A549 (cell line): ENCODE data around the gene HAND2.

Experiments
- BHLHE40 ChIP-seq: IDR thresholded peaks from 2 replicates; pipeline ENCODE4 v1.6.1; 2012; ENCODE audit warnings: low read depth, low read length, inconsistent platforms
- CEBPB ChIP-seq, 2 experiments: fragments of >200 bp in 1 of 2; sonication (Bioruptor Twin) in 1 of 2; formaldehyde crosslinking in 1 of 2; IDR thresholded peaks; 2 replicates each; pipeline ENCODE4 v1.6.1; 2012 to 2016
- MYC ChIP-seq: IDR thresholded peaks from 2 replicates; pipeline ENCODE4 v1.6.1; 2012; ENCODE audit warnings: mild to moderate bottlenecking, inconsistent platforms, low read length, improper control_type of control experiment, borderline replicate concordance
- NPAS2 ChIP-seq: fragments of 250-450 bp; sonication (Bioruptor Pico); IDR thresholded peaks from 2 replicates; pipeline ENCODE4 v1.8.0; 2022; ENCODE audit warnings: mild to moderate bottlenecking, moderate library complexity, borderline replicate concordance
- RFX5 ChIP-seq: fragments of 450-650 bp; IDR thresholded peaks from 2 replicates; pipeline ENCODE4 v1.7.1; 2014; ENCODE audit warnings: antibody characterized with exemption, mild to moderate bottlenecking, moderate library complexity
- SMC3 ChIP-seq: fragments of >200 bp; sonication (Bioruptor Twin); formaldehyde crosslinking; IDR thresholded peaks from 3 replicates; pipeline ENCODE4 v1.6.1; 2018; ENCODE audit warnings: inconsistent platforms
- TF ChIP-seq, protein P1 (sequence below): fragments of >200 bp; sonication (Bioruptor Twin); formaldehyde crosslinking; IDR thresholded peaks from 3 replicates; pipeline ENCODE4 v1.5.1; 2016
- TF ChIP-seq, protein P2 (sequence below): fragments of 150-350 bp; IDR thresholded peaks from 2 replicates; pipeline ENCODE4 v1.6.1; 2014; ENCODE audit warnings: low read depth, mild to moderate bottlenecking, low read length

DNA sequence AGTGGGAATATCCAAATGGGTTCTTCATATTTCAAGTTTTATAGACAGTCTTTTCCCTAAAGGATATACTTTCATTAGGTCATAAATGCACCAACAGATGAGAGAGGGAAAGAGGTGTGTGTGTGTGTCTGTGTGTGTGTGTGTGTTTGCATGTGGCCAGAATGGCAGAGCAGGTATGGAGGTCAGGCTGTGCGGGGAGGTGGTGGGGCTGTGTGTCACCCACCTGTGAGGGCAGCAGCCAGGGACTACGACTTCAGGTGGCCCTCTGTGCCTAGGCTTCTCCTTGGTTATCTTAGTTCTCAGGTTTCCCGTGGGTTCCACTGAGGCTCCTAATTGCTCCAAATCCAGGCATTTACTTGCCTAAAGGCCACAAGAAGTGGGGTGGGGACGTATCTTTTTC is 14.6 kb downstream of the HAND2 start:
- TF ChIP-seq, protein P1, sequence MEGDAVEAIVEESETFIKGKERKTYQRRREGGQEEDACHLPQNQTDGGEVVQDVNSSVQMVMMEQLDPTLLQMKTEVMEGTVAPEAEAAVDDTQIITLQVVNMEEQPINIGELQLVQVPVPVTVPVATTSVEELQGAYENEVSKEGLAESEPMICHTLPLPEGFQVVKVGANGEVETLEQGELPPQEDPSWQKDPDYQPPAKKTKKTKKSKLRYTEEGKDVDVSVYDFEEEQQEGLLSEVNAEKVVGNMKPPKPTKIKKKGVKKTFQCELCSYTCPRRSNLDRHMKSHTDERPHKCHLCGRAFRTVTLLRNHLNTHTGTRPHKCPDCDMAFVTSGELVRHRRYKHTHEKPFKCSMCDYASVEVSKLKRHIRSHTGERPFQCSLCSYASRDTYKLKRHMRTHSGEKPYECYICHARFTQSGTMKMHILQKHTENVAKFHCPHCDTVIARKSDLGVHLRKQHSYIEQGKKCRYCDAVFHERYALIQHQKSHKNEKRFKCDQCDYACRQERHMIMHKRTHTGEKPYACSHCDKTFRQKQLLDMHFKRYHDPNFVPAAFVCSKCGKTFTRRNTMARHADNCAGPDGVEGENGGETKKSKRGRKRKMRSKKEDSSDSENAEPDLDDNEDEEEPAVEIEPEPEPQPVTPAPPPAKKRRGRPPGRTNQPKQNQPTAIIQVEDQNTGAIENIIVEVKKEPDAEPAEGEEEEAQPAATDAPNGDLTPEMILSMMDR = no peak
- TF ChIP-seq CEBPB (IDR thresholded peaks at IDR 0.05) (no peak), RFX5 (no peak), SMC3 (no peak), NPAS2 (CRISPR knock-in tag) (no peak), BHLHE40 (no peak), MYC (no peak)
- TF ChIP-seq, protein P2, sequence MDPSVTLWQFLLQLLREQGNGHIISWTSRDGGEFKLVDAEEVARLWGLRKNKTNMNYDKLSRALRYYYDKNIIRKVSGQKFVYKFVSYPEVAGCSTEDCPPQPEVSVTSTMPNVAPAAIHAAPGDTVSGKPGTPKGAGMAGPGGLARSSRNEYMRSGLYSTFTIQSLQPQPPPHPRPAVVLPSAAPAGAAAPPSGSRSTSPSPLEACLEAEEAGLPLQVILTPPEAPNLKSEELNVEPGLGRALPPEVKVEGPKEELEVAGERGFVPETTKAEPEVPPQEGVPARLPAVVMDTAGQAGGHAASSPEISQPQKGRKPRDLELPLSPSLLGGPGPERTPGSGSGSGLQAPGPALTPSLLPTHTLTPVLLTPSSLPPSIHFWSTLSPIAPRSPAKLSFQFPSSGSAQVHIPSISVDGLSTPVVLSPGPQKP = no peak
